GM20000 (cell line): Measurements from ENCODE around the gene KIF12.

ENCODE experiments used
- DNase-seq: peaks from one replicate; pipeline ENCODE4 v3.0.0; 2012; ENCODE audit warnings: low spot score
- CTCF ChIP-seq: IDR thresholded peaks from 2 replicates; pipeline ENCODE4 v1.5.1; 2012; ENCODE audit warnings: mild to moderate bottlenecking, control low read depth; ENCODE audit errors: extremely low read depth, missing control alignments

The KIF12 gene

GRCh38 chr9:114060070-114060469, 39.0 kb downstream of the KIF12 start:
- no peak for TF ChIP-seq CTCF
- no peak for DNase-seq

DNA sequence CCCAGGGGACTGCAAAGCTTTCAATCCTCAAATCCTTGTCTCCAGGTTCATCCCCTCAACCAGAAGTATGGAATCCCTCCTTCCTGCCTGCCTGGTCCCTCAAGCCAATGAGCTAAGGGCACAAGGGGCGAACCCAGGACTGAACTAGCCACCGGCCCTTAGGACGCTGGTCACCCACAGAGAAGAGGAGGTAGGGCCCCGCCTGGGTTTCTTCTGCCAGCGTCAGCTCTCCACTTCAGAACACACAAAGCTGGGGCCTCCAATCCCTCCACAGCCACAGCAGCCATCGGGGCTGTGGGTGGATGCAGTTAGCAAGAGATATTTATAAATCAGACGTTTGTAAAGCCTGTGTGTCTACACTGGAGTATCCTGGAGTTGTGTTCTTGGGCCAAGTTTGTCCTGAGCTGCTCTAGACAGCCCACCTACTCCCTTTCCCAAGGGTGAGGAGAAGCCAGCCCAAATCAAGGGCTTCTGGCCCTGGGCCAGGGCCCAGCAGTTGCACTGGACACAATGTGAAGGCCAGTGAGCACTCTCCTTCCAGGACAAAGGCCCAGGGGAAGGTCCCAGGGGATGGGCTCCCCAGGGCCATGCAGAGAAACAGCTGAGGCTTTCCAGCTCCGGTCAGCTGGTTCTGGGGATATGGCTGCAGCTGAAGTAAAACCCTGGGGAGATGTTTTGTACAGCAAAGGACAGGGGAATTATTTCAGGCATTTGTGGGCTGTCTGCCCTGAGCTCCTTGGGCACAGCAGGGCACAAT, 39.9 kb downstream of the KIF12 start:
- no peak for DNase-seq
- TF ChIP-seq CTCF, result no peak

- no peak for DNase-seq
- no peak for TF ChIP-seq CTCF
Measured at GRCh38 chr9:114058688-114059046, 40.4 kb downstream of the KIF12 start.

DNA sequence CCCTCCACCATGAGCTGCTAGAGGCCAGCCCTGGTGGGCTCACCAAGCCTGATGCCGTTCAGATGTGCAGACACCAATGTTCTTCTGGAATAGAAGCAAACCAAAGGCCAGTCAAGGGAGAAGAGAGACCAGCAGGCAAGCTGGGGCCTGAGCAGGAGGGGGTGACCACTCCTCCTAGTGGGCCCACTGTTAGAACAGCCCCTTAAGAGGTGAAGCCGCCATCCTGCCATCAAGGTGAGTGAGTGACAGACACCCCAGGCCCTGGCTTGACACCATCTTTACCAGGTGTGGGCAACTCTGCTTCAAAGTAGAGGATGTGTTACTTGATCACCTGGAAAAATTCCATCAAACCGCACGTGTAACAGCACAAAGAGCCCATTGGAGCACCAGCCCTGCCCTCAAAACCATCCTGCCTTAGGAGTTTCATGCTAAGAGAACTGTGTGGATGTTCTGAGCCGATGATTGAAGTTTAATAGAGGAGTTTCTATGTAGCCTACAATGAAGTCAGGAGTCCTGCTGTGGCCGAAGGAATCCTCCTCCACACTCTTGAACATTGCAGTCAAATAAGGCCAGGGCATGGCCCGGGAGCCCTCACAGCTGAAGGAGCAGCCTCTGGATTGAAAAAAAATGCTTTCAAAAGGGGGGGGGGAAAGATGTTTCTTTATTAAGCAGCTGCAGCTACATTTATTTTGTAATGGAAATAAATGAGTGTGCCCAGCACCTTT, 41.8 kb downstream of the KIF12 start:
- TF ChIP-seq CTCF, result no peak
- no peak for DNase-seq

GRCh38 chr9:114056527-114056926, 42.6 kb downstream of the KIF12 start:
- no peak for TF ChIP-seq CTCF
- no peak for DNase-seq

GRCh38 chr9:114055894-114056293, 43.2 kb downstream of the KIF12 start:
- no peak for TF ChIP-seq CTCF
- DNase-seq, result no peak

DNA sequence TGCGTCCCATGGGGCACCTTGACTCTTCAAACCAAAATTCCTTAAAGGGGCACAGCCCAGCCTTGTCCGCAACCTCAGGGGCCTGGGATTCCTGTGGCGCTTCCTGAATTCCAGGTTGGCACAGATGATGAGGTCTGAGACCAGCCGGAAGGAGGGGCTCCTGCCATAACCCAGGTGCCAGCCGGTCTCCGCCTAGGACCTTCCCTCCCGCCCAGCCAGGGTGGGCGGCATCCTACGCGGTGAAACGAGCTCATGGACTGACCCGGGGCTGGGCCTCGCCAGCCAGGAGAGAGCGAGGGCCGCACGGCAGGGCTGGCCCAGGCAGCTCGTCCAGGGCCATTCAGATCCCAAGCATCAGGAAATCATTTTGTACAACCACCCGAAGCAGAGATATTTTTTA, 44.0 kb downstream of the KIF12 start:
- DNase-seq, result no peak
- no peak for TF ChIP-seq CTCF
